ENCODE data around the gene ATP6V1B1.

The ATP6V1B1 gene

DNA sequence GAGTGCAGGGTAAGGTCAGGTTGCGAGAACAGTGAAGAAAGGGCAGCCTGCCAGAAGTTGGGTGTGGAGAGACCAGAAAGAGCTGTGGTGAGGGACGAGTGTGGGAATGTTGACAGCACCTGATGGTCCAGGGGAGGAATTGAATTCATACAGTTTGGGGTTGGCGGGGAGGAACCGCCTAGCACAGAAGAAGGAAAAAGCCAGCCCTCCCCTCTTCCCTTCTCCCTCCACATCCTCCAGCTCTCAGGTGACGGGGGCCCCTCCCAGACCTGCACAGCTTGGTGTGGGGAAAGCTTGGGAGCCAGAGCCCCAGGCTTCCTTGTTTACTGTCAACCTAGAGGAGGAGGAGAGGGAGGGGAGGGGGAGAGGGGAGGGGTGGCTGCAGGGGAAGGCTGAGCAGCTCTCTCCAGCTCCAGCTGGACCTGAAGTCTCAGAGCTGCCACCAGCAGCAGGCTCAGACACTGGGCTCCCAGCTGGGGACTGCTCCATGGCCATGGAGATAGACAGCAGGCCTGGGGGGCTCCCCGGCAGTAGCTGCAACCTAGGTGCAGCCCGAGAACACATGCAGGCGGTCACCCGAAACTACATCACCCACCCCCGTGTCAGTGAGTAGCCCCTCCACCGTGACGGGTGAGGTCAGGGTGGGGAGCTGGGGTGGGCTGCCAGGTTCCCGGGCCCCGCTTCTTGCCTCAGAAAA, at the start of gene ATP6V1B1:
Gene ATP6V1B1, plus strand, starts transcription at position 433 of the 697 bp plus-strand sequence. Its CDS starts 55 bp downstream, at position 488.
- DNase-seq (ENCODE audit: low read depth): no peak

DNA sequence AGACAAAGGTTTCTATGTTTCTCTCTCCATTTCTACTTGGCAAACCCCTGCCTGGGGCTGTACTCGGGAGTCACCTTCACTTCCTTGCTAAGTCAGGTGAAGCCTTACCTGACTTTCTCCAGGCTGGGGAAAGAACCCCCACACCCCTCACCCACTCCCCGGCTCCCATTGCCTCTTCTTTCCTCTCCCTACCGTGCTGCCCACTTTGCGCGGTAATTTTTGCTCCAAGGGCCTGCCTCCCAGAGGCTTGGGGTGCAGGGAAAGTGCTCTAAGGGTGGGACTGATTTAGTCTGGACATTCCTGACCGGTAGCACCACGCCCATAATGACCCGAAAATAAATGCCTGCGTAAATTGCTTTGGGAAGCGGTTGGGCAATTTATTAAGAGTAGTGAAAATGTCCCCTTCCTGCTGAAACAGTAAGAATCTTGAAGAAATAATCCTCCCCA, 49.1 kb upstream of the ATP6V1B1 start:
- DNase-seq (ENCODE audit: low read depth): no peak

DNA sequence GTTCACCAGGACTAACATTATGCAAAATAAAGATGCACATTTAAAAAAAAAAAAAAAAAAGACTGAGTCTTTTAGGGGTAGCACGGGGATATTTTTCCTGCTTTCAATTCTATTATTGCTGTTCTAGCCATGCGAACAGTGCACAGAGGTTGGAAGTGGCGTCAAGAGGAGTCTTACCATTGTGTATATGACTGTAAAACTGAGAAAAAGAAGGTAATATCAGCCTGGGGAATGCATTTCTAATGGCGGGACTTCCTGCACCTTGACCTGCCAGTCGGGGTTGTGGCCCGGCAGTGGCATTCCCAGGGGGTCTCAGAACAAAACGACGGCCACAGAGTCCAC, 48.5 kb upstream of the ATP6V1B1 start:
- DNase-seq (ENCODE audit: low read depth): no peak

DNA sequence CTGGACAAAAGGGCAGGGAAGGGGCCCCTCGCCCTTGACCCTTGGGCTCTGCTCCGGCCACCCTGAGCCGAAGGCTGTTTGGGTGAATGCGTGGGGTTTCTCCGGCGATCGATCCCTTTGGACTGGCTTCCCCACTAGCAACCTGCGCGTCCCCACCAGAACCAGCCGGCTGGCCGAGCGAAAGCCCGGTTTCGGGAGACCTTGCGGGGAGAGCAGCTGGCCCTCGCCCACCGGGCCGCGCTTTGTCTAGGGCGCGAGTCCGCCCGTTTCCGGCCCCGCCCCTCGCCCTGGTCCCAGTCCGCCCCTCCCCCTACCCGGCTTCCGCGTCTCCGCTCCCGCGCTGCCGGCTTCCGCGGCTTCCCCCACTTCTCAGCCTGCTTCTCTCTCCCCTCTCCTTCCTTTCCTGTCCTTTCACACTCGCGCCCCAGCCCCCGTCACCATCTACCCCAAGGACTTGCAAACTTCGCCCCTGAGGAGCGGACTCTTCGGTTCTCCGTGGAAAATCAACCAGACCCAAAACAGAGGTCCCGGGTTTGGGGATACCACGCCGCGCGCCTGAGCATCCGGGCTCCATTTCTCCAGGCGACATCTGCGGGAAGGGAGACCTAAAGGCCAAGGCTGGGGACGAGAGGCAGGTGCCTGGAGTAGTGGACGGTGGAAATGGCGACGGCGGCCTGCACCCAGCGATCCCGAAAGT, 48.0 kb upstream of the ATP6V1B1 start:
- DNase-seq (ENCODE audit: low read depth): no peak

DNA sequence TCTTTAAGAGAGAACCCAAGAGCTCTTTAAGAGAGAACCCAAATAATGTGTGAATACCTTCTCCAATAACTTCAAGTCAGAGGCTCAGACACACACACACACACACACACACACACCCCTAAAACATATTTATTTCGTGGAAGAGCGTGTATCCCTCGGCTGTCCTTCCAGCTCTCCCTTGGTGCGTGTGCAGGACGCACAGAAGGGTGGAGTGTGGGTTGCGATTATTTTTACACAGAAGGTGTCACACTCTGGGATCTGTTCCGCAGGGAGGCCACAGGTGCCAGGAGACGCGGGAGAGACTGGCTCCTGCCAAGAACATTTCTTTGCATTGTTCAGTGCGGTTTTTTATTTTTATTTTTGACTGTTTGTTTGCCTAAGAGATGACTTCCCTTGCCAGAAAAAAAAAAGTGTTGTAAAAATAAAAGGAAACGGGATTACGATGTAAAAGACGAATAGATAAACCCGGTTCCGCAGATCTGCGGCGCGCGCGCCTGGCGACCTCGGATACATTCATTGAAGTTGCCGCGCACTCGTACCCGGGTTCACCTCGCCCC, 47.3 kb upstream of the ATP6V1B1 start:
- no peak for DNase-seq (ENCODE audit: low read depth)

DNA sequence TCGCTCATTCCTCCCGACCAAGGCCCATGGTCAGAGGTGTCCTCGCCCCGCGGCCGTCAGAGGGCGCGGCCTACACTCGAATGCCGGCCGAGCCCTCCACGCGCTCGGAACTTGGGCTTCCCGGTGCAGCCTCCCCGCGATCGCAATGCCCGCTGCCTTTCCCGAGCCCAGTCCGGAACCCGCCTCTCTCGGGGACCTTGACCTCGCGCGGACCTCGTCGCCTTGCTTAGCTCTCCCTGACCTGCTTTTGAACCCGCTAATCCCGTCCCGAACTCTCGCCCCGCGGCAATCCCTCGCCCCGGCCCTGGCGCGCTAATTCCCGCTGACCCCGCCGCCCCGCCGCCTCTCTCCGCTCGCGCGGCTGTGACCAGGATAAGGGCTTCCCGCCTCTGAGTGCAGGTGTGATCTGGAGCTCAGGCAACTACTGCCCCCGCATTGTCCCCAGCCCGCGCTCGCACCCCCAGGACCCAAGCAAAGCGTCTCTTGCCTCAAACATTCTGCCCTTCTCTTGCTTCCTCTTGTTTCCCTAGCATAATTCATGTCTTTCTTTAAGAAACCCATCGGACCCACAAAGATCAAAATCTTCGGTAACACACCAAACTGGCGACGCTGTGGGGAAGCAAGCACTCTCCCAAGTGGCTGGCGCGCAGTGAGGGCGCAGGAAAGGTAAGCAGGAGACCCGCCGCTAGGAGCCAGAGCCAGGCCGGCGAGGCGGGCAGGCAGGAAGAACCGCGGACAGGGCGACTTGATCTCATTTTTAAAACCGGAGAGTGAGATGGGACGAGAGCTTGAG, 46.6 kb upstream of the ATP6V1B1 start:
- no peak for DNase-seq (ENCODE audit: low read depth)

DNA sequence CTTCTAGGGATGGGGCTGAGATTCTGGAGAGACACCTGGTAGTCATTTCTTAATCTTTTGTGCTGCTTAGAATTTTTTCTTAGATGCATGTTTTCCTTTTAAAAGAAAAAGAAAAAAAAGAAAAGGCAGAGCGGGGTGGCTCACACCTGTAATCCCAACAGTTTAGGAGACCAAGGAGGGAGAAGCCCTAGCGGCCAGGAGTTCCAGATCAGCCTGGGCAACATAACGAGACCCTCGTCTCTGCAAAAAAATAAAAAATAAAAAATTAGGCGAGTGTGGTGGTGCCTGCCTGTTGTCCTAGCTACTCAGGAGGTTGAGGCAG, 46.0 kb upstream of the ATP6V1B1 start:
- no peak for DNase-seq (ENCODE audit: low read depth)

DNA sequence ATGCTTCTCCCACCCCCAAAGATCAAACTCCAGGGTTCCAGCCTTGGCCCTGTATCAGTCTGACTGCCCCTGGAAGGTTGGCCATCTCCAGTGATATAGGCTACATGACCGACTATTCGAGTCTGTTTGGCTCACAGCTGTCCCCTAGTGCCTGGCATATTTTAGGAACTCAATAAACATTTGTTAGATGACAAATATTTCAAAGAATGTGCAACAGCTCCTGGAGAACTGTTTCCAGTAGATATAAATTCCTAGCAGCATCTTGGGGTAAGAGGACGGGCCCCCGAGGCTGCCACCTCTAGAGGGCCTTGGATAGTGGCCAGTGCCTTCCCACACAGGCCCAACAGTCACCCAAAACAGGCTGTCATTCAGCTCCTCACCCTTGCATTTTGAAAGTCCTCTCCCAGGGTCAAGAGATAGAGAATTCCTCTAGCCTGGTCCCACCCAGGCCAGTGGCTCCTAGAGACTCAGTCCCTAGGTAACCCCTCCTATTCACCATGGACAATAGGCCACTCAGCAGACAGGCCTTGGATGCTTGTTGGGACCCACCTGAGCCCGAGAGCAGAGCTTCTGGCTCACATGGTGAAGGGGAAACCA, 45.1 kb upstream of the ATP6V1B1 start:
- DNase-seq (ENCODE audit: low read depth): no peak

DNA sequence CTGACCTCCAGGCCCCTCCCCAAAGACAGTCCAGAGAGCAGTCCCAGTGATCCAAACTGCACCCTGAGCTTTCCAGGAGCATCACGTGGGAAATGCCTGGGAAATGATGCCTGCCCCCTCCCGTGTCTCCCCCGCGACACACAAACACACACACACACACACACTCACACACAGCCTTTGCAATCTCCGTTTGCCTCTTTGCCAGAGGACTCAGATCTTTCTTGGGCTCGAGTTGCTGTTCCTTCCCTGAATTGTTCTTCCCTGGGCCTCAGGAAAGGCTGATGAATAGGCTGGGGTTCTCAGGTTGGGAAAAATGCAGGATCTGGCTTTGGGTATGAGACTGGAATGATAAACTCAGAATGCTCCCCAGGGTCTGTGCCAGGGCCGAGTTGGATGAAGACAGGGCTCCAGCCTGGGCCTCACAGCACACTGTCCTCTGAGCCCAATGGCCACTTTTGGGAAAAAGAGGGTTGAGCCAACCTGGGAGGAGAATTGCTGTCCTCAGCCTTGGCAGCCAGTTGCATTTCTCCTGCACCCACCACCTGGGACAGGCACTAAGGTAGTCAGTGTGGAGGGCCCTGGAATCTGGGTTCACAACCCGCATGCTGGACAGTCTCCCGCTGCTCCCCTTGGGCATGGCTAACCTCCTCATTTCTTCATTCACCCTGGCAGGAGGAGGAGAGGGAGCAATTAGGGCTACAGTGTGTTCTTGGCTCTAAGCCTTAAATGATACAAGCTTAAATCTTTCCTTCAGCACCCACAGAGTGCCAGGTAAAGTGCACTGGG, 43.9 kb upstream of the ATP6V1B1 start:
- no peak for DNase-seq (ENCODE audit: low read depth)

DNA sequence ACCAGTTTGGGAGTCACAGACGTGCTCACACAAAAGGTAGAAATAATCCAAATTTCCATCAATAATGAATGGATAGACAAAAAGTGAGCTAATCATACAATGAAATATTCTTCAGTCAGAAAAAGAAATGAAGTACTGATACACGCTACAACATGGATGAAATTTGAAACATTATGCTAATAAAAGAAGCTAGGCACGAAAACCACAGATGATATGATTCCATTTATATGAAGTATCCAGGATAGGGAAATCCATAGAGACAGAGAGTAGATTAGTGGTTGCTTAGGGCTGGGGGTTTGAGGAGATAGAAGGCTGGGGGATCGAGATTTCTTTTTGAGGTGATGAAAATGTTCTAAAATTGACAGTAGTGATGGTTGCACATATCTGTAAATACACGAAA, 43.0 kb upstream of the ATP6V1B1 start:
- no peak for DNase-seq (ENCODE audit: low read depth)

DNA sequence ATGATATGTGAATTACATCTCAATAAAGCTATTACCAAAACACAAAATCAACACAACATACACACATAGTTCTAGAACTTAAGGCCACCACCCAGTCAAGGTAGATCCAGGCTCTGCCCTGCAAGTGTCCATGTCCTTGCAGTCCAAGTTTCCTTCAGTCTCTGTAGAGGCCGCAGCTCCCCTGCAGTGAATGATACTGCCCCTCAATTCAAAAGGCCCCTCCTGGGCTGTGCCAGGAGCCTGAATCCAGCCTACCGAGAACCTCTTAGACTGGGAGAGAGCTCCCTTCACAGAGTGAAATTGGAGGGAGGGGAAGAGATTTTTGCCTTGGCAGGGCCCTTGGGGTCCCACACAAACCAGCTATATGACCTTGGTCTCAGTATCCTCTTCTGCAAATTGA, 42.5 kb upstream of the ATP6V1B1 start:
- no peak for DNase-seq (ENCODE audit: low read depth)

DNA sequence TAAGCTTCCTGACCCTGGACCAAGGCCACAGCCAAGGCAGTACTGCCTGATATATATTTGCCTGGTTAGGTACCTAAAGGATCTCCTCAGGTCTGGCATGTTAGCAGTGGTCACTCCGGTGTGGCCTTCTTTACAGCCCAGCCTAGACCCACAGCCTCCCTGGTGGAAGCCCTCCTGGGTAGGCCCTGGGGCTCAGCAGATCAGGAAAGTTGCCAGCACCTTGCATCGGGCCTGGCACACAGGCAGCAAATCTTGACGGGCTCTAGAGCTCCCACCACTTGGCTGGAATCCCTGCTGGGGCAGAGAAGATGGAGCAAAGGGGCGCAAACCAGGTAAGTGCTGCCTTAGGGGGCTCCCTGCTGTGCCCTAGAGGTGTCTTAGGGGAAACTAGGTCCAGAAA, 40.9 kb upstream of the ATP6V1B1 start:
- no peak for DNase-seq (ENCODE audit: low read depth)

DNA sequence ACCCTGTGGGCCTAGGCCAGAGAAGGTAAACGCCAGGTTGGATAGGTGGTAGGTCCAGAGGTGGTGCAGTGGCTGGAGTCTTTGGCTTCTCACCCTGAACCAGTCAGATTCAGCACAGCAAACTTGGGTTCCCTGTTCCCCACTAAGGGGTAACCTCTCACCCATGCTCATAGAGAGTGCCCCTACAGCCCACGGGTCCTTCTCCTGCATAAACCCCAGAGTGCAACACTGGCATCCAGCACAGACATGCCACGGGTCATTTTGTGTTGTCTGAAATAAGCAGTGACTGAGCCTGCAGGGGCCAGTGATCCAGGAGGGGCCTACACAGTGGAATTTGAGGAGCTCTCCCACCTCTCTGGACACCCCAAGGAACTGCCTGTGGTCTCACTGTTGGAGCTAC, 40.5 kb upstream of the ATP6V1B1 start:
- no peak for DNase-seq (ENCODE audit: low read depth)

DNA sequence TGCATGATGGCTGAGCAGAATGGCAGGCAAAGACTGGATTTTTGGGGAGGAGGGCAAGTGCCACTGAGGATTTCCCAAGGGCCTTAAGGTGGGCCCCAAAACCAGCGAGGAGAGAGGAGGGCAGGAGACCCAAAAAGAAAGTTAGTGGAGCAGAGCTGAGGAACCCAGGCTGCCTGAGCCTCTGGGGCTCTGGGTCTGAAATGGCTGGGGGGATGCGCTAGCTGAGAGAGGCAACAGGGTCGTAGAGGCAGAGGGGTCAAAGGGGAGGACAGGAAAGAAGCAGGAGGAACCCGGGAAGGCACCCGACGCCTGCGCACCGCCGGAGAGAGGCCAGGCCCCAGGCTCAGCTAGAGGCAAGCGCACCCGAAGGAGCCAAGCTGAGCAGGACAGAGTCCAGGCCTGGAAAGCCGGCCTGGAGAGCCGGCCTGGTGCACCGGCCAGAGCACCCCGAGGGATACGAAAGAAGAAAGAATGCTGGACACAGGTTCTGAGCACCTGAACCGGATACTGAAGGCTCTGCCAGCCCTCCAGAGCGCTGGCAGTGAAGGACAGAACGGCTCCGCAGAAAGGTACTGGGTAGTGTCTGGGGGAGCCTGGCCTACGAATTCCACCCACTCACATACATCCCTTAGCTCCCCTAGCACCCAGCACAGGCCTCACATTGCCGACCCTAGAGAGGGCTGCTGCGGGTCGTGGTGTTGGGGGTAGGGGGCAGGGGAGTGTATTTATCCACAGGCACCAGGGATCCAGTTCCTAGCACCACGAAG, 39.5 kb upstream of the ATP6V1B1 start:
- no peak for DNase-seq (ENCODE audit: low read depth)

DNA sequence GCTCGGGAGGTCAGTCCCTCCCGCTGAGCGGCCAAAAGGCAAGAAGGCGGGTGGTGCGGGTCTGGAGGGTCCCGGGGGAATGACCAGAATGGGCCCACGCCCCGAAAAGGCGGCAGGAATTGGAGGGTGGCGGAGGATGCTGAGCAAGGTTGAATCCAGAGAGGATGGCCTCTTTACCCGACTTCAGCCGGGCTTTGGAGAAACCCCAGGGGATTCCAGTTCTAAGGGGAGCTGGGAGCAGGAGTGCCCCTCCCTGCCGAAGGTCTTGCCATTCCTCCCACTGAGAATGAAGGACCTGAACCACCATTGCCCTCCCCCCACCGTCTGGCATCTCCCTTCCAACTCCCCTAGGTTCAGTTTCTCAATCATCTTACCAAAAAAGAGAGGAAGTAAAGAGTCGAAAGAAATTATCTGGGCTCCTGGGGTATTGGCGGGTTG, 38.9 kb upstream of the ATP6V1B1 start:
- DNase-seq (ENCODE audit: low read depth): no peak

DNA sequence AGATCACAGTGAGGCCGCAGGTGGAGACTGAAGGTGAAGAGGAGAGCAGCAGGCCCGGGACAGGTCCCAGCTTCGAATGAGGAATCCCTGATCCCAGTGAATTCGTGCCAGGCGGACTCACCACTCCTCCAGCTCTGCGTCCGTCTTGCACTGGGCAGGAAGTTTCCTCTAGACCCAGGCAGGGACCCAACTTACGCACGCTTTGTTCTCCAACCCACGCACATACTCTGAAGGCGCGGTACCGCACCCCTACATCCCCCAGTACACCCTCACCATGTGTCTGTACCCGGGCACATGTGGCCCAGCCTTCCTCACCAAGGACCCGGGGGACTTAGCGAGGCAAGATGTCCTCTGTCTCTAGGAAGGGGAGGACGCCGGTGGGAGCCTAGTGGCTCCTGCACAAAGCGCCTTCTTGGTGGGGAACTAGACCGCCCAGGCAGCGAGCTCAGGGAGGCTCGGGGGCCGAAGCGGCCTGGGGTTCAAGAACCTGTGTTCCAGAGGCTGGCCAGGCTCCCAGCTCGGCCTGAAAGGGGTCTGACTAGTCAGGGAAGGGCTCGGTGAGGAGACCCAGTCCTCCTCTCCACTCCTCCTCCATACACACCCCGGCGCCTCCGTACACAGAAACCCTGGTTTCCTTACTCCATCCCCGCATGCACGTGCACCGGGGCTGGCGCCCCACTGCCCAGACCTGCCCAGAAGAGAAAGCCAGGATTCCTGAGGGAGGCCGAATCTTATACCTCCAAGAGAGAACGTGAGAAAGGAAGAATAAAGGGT, 38.3 kb upstream of the ATP6V1B1 start:
- DNase-seq (ENCODE audit: low read depth): no peak

DNA sequence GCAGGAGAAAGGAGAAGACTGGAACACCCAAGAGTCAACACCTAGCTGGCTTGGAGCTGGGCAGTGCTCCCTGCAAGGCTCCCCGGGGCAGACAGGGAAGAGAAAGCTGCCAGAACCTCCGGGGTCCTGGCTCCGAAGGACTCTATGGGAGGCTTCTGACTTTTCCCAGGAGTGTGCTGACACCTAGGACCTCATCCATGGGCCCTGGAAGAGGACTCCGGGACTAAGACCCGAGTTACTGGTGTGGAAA, 37.8 kb upstream of the ATP6V1B1 start:
- no peak for DNase-seq (ENCODE audit: low read depth)

DNA sequence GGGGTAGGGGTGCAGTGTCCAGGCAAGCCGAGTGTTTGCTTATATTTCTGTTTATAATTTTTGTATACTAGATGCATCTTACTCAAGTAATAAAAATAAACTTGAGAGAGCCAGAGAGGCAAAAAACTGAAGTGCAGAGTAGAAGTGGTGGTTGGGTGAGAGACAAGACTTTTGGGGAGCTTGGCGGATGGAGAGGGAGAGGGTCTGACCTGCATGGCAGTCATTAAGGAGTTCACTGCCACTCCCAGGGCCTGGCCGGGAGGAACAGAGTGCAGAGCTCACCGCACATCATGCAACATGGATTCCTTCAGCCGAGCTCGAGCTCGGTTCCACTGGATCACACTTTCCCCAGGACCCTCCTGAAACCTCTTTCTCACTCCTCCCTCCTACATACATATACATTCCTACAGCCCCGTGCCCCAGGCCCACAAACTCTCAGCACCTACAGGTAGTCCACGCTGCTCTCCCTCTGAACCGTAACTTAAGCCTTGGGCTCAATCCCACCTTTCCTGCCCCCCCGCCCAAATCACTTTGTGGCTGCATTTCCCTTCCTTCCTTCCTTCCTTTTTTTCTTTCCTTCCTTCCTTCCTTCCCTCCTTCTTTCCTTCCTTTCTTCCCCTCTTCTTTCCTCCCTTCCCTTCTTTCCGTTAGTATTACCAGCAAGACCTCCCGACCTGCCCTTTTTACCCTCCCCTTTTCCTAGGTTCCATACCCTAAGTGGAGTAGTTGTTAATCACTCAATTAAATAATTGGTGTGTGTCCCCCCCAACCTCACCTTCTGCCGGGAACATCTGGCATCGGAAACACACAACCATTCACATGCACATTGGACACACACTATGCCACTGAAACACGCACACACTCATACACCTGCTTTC, 37.1 kb upstream of the ATP6V1B1 start:
- DNase-seq (ENCODE audit: low read depth): no peak
